GM18951 (cell line): ENCODE measurements around the gene SLC26A11.
"Not testable (repeated sequence)": the region's sequence is repeated elsewhere in the genome, so short reads cannot be mapped to it uniquely, and the experiment has no call there.

ENCODE experiments used
- POLR2A ChIP-seq: IDR thresholded peaks from 4 replicates; pipeline ENCODE4 v1.6.1; 2011; ENCODE audit warnings: mild to moderate bottlenecking; ENCODE audit not compliant: insufficient read length, insufficient read depth; ENCODE audit errors: extremely low read depth
- in situ Hi-C: fragments of 300-500 bp; cut with MboI; formaldehyde crosslinking; loops from one replicate; pipeline ENCODE4 v1.12.0; 2022; ENCODE audit warnings: low sequenced_read_pairs, mixed read lengths, inconsistent platforms; ENCODE audit not compliant: unreplicated experiment

Gene SLC26A11

DNA sequence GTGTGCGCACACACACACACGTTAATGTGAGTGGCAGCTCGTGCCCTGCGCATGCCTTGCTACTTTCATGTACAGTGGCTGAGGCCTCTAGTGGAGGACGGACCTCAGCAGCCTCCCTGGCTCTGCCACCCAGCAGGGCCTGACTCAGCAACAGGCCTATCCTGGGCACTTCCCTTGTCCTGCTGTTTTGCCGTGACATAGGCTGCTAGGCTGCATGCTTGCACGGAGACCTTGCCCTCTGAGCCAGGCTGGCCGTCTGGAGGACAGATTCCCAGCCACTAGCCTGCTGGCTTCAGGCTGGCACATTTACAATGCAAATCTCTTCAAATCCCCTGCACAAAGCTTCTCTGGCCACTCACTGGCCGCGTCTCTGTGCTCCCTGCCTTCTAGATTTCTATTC, 49.9 kb downstream of the SLC26A11 start:
- TF ChIP-seq POLR2A = peak; percentile 15
- in situ Hi-C loops = no loop called here

DNA sequence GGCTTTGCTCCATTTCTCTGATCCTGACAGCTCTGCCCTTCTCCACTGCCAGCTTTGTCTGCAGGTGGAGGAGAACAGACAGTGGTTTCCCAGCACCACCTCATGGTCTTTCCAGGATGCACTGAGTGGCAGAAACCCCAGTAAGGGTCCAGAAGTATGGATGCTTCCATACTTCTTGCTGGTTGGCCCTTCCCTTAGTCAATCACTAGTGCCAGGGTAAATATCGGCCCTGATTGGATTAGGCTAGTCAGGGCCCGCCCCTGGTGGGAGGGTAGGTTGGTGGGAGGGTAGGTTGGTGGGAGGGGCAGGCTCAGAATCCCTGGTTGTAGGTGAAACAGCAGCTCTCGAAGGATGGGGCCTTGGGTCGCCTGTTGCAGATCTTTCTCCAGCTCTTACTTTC, 50.6 kb downstream of the SLC26A11 start:
- in situ Hi-C loops = no loop called here

GRCh38 chr17:80272366-80272765, 52.1 kb downstream of the SLC26A11 start:
- in situ Hi-C loops = no loop called here
- TF ChIP-seq POLR2A = no peak

More for the DNA sequence above, 50.6 kb downstream of the SLC26A11 start:
- no peak for TF ChIP-seq POLR2A

DNA sequence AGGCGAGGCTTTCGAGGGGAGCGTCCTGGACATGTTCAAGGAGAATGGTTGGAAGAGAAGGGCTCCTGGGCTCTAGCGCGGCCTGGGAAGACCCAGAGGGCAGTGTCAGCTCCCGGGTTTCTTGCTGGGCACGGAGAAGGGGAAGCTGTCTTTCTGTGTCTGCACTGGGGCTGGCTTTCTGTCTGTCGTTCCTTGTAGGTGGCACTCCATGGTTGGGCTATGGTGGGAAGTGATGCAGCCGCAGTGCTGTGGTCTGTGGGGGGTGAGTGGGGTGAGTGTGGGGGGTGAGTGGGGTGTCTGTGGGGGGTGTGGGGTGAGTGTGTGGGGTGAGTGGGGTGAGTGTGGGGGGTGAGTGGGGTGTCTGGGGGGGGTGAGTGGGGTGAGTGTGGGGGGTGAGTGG, 54.1 kb downstream of the SLC26A11 start:
- in situ Hi-C loops = no loop called here

GRCh38 chr17:80274871-80275449, 54.7 kb downstream of the SLC26A11 start:
- in situ Hi-C loops = no loop called here
- no peak for TF ChIP-seq POLR2A

More for the DNA sequence above, 54.1 kb downstream of the SLC26A11 start:
- TF ChIP-seq POLR2A = no peak

DNA sequence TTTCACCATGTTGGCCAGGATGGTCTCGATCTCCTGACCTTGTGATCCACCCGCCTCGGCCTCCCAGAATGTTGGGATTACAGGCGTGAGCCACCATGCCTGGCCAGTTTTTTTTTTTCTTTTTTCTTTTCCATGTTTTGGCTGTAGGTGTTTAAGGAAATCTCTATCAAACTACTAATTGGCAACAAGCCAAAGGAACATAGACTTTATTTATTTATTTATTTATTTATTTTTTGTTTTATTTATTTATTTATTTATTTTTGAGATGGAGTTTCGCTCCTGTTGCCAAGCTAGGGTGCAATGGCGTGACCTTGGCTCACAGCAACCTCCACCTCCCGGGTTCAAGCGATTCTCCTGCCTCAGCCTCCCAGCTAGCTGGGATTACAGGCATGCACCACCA, 55.6 kb downstream of the SLC26A11 start:
- in situ Hi-C loops = not testable (repeated sequence)

DNA sequence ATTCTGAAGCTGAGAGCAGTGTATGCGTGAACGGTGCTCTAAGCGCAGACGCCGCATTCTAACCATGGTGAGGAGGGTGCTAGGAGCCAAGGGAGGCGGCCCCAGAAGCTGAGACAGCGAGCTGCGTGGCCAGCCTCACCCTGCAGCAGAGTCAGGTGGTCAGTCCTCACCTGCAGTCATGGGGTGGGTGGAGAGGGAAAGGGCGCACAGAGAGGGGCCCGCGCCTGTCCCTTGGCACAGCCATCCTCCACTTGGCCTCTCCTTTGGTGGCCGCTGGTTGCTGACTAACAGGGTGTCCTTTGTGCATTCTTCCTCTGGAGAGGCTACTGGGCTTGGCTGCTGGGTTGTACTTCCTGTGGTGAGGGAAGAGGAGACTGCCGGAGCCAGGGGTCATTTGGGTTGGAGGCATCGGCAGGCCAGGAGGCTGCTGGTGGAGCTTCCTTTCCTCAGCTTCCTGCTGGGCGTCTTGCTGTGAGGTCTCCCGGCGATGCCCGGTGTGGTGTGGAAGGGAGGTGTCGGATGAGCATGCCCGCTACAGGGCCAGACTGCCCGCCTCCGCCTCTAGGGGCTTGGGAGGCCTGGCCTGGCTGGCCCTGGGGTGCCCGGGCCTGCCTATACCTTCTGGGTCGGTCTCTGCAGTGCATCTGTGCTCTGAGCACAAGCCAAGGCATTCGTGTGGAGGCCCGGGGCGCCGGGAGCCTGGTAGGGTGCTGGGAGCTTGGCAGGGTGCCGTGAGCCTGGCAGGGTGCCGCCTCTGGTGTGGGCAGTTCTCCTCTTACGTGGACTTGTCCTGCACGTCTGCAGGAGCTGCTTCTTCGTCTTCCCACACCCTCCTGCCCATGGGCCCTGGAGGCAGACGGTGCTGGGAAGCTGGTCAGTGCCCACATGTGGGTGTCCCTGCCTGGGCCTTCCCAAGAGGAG, 57.8 kb downstream of the SLC26A11 start:
- peak; percentile 10 for TF ChIP-seq POLR2A
- in situ Hi-C loops = no loop called here

DNA sequence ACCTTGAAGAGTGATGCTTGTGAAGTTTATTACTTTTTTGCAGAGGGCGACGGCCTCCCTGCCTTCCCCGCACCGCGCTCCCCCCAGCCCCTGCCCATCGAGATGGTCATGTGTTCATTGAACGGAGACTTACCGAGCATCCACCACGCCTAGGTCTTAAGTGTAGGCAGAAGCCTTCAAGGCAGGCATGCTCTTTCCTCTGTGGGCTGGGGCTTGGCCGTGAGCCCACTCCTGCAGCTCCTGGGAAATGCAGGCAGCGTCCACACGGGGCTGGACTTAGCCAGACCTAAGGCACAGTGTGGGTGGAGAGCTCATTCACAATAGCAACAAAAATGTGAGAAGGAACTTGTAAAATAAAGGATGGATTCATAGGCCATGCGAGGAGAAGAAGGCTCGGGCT, 59.7 kb downstream of the SLC26A11 start:
- no peak for TF ChIP-seq POLR2A
- in situ Hi-C loops = no loop called here

- in situ Hi-C loops = no loop called here
- TF ChIP-seq POLR2A = no peak
These were observed 61.3 kb downstream of the SLC26A11 start for GRCh38 chr17:80281516-80281915.

DNA sequence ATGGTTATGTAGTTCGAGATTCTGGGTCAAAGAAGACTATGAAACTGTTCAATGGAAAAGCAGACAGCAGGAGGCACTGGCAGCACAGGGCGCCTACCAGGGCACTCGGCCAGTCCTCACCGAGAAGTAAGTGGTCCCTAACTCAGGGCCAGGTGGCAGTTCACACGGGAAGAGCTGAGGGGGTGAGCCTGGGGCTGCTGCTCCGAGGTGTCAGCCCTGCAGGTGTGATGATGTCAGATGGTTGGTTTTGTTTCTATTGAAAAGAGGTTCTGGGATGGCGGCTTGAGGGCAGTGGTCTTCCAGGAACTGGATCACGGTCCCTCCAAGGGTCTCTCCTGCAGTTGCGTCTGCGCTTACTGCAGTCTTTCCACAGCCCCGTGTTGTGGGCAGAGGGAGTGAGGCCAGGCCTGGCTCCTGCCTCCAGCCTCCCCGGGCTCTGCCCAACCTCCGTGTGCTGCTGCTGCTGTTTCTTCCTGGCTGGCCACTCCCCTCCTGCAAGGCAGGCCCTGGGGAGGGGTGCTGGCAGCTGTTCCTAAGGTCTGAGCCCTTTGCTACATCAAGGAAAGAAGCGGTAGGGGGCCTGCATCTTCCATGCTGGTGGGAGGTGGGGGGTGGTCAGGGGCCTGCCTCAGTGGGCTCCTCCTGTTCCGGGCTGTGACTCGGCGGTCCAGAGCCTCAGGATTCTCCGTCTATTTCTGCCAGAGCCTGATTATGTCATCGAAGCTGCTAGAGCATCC, 63.1 kb downstream of the SLC26A11 start:
- TF ChIP-seq POLR2A = no peak
- in situ Hi-C loops = no loop called here

DNA sequence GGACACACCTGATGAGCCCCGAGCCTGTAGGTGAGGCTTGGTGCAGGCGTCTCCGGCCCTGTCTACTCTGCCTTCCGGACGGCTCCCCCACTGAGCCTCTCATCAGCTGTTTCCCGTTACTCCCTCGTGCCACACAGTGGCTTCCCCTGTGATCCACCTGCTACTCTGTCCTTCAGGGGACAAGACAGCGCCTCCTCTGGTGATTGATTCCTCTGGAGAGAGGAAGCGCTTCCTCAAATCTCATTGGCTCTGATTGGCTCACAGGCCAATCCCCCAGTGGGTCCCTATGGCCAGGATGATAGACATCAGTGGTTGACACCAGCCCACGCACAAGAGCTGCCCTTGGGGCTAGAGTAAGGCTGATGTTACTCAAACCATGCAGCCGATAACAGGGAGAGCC, 64.4 kb downstream of the SLC26A11 start:
- TF ChIP-seq POLR2A = no peak
- in situ Hi-C loops = no loop called here

GRCh38 chr17:80285237-80285920, 65.2 kb downstream of the SLC26A11 start:
- TF ChIP-seq POLR2A = peak; percentile 18
- in situ Hi-C loops = no loop called here

- in situ Hi-C loops = no loop called here
- TF ChIP-seq POLR2A = no peak
These were observed 66.4 kb downstream of the SLC26A11 start for GRCh38 chr17:80286638-80286960.
